ENCODE measurements around the gene CBFA2T2.
A peak's percentile ranks its signal among the peaks of the same experiment; 100 is the strongest.

The CBFA2T2 gene

GRCh38 chr20:33679758-33680485 lies 190.0 kb downstream of the CBFA2T2 start:
- Mint-ChIP-seq H3K27me3 (ENCODE audit: low read depth) (no peaks in the 10 kb centered on the region), H3K9me3 (no peaks in the 10 kb centered on the region), H3K27ac (peak overlapping the region; percentile 90), H3K36me3 (ENCODE audit: low read depth) (peaks cover 50% of the 10 kb centered on the region), H3K4me3 (peak overlapping the region; percentile 81), H3K4me1 (ENCODE audit: low read depth) (peaks cover 57% of the 10 kb centered on the region)
- DNase-seq (ENCODE audit: low spot score): no peak

GRCh38 chr20:33680686-33681085 lies 190.8 kb downstream of the CBFA2T2 start:
- DNase-seq (ENCODE audit: low spot score): no peak
- Mint-ChIP-seq H3K27me3 (ENCODE audit: low read depth) (no peaks in the 10 kb centered on the region), H3K9me3 (no peaks in the 10 kb centered on the region), H3K27ac (peak overlapping the region; percentile 83), H3K36me3 (ENCODE audit: low read depth) (peaks cover 50% of the 10 kb centered on the region), H3K4me3 (peak overlapping the region; percentile 59), H3K4me1 (ENCODE audit: low read depth) (peaks cover 58% of the 10 kb centered on the region)

GRCh38 chr20:33681288-33681687 lies 191.4 kb downstream of the CBFA2T2 start:
- H3K4me1 Mint-ChIP-seq (ENCODE audit: low read depth): peaks cover 58% of the 10 kb centered on the region
- H3K4me3 Mint-ChIP-seq: peak overlapping the region; percentile 59
- H3K27me3 Mint-ChIP-seq (ENCODE audit: low read depth): no peaks in the 10 kb centered on the region
- DNase-seq (ENCODE audit: low spot score): no peak
- H3K36me3 Mint-ChIP-seq (ENCODE audit: low read depth): peaks cover 49% of the 10 kb centered on the region
- peak overlapping the region; percentile 83 for H3K27ac Mint-ChIP-seq
- no peaks in the 10 kb centered on the region for H3K9me3 Mint-ChIP-seq

GRCh38 chr20:33681728-33682353 lies 191.9 kb downstream of the CBFA2T2 start:
- Mint-ChIP-seq H3K9me3 (no peaks in the 10 kb centered on the region), H3K27me3 (ENCODE audit: low read depth) (no peaks in the 10 kb centered on the region), H3K36me3 (ENCODE audit: low read depth) (peaks cover 46% of the 10 kb centered on the region), H3K4me3 (peak overlapping the region; percentile 50), H3K4me1 (ENCODE audit: low read depth) (peaks cover 61% of the 10 kb centered on the region), H3K27ac (peak overlapping the region; percentile 83)
- no peak for DNase-seq (ENCODE audit: low spot score)

GRCh38 chr20:33684533-33685327 lies 194.8 kb downstream of the CBFA2T2 start:
- Mint-ChIP-seq H3K27me3 (ENCODE audit: low read depth) (no peaks in the 10 kb centered on the region), H3K27ac (peak overlapping the region; percentile 72), H3K4me1 (ENCODE audit: low read depth) (peaks cover 68% of the 10 kb centered on the region), H3K36me3 (ENCODE audit: low read depth) (peaks cover 28% of the 10 kb centered on the region), H3K9me3 (no peaks in the 10 kb centered on the region), H3K4me3 (peak overlapping the region; percentile 95)
- DNase-seq (ENCODE audit: low spot score): no peak

- H3K4me3 Mint-ChIP-seq: peak overlapping the region; percentile 95
- no peaks in the 10 kb centered on the region for H3K27me3 Mint-ChIP-seq (ENCODE audit: low read depth)
- H3K9me3 Mint-ChIP-seq: no peaks in the 10 kb centered on the region
- peaks cover 71% of the 10 kb centered on the region for H3K4me1 Mint-ChIP-seq (ENCODE audit: low read depth)
- H3K27ac Mint-ChIP-seq: peak overlapping the region; percentile 92
- DNase-seq (ENCODE audit: low spot score): peak; percentile 69
- H3K36me3 Mint-ChIP-seq (ENCODE audit: low read depth): peaks cover 27% of the 10 kb centered on the region
Observed at GRCh38 chr20:33685328-33686099, 195.6 kb downstream of the CBFA2T2 start.

GRCh38 chr20:33686100-33686983 lies 196.4 kb downstream of the CBFA2T2 start, which contains the start of gene E2F1:
E2F1 (minus strand) TSS chr20:33686385; CDS start chr20:33686264, 121 bp downstream.
- Mint-ChIP-seq H3K4me3 (peak within 1 kb of the TSS; percentile 95), H3K4me1 (ENCODE audit: low read depth) (peaks cover 65% of the 10 kb centered on the region), H3K9me3 (no peaks in the 10 kb centered on the region), H3K27ac (peak within 1 kb of the TSS; percentile 92), H3K36me3 (ENCODE audit: low read depth) (peaks cover 22% of the 10 kb centered on the region), H3K27me3 (ENCODE audit: low read depth) (no peaks in the 10 kb centered on the region)
- DNase-seq (ENCODE audit: low spot score): peak; percentile 98

- Mint-ChIP-seq H3K36me3 (ENCODE audit: low read depth) (peaks cover 18% of the 10 kb centered on the region), H3K27me3 (ENCODE audit: low read depth) (no peaks in the 10 kb centered on the region), H3K4me1 (ENCODE audit: low read depth) (peaks cover 60% of the 10 kb centered on the region), H3K4me3 (peak overlapping the region; percentile 77), H3K9me3 (no peaks in the 10 kb centered on the region), H3K27ac (peak overlapping the region; percentile 75)
- DNase-seq (ENCODE audit: low spot score): no peak
Observed at GRCh38 chr20:33686984-33687366, 197.1 kb downstream of the CBFA2T2 start.

- no peaks in the 10 kb centered on the region for H3K27me3 Mint-ChIP-seq (ENCODE audit: low read depth)
- H3K4me1 Mint-ChIP-seq (ENCODE audit: low read depth): peaks cover 55% of the 10 kb centered on the region
- no peak overlapping the region for H3K27ac Mint-ChIP-seq
- no peak for DNase-seq (ENCODE audit: low spot score)
- H3K9me3 Mint-ChIP-seq: no peaks in the 10 kb centered on the region
- H3K4me3 Mint-ChIP-seq: no peak overlapping the region
- H3K36me3 Mint-ChIP-seq (ENCODE audit: low read depth): peaks cover 17% of the 10 kb centered on the region
Observed at GRCh38 chr20:33687370-33687915, 197.5 kb downstream of the CBFA2T2 start.

- Mint-ChIP-seq H3K27ac (peak overlapping the region; percentile 76), H3K9me3 (no peaks in the 10 kb centered on the region), H3K36me3 (ENCODE audit: low read depth) (peaks cover 11% of the 10 kb centered on the region), H3K27me3 (ENCODE audit: low read depth) (no peaks in the 10 kb centered on the region), H3K4me3 (peak overlapping the region; percentile 34), H3K4me1 (ENCODE audit: low read depth) (peaks cover 48% of the 10 kb centered on the region)
- no peak for DNase-seq (ENCODE audit: low spot score)
Observed at GRCh38 chr20:33687993-33688937, 198.4 kb downstream of the CBFA2T2 start.

- peak overlapping the region; percentile 76 for H3K27ac Mint-ChIP-seq
- peaks cover 11% of the 10 kb centered on the region for H3K36me3 Mint-ChIP-seq (ENCODE audit: low read depth)
- peaks cover 48% of the 10 kb centered on the region for H3K4me1 Mint-ChIP-seq (ENCODE audit: low read depth)
- H3K27me3 Mint-ChIP-seq (ENCODE audit: low read depth): no peaks in the 10 kb centered on the region
- H3K9me3 Mint-ChIP-seq: no peaks in the 10 kb centered on the region
- DNase-seq (ENCODE audit: low spot score): no peak
- peak overlapping the region; percentile 9 for H3K4me3 Mint-ChIP-seq
Observed at GRCh38 chr20:33688938-33689424, 199.1 kb downstream of the CBFA2T2 start.

Data from T-helper 2 cell treated with Interferon-gamma antibody and Interleukin-4, amounts not matched to agents 5 μg/mL and 100 μg/mL, for 36 hours (primary cell).